ENCODE results near the gene ANKRD13B.

ANKRD13B gene

GRCh38 chr17:29623283-29623647, 30.3 kb downstream of the ANKRD13B start:
- Histone ChIP-seq H3K27me3 (ENCODE audit: low read depth, low read length) (no peaks in the 10 kb centered on the region; the same call in 1 of the 2 replicates), H4K20me1 (ENCODE audit: insufficient read depth, low read length) (no peaks in the 10 kb centered on the region), H3K4me2 (ENCODE audit: low read length) (peak overlapping the region; percentile 69; the same call in 1 of the 2 replicates), H3K9me3 (ENCODE audit: insufficient read depth, low read length) (no peaks in the 10 kb centered on the region), H3K27ac (ENCODE audit: low read length) (no peak overlapping the region), H3K36me3 (replicated peaks; ENCODE audit: low read depth, low read length) (no peaks in the 10 kb centered on the region), H3K9ac (ENCODE audit: low read length) (no peak overlapping the region), H3K4me3 (ENCODE audit: low read length) (peak overlapping the region; percentile 80), H3K4me1 (ENCODE audit: low read length) (peaks cover 3% of the 10 kb centered on the region; the same call in 1 of the 2 replicates), H3K79me2 (ENCODE audit: low read length) (no peaks in the 10 kb centered on the region), H2AFZ (ENCODE audit: low read depth, low read length) (no peak overlapping the region)
- no peak for TF ChIP-seq EZH2phosphoT487 (IDR thresholded peaks at IDR 0.05; ENCODE audit: low read depth)

- Histone ChIP-seq H3K4me2 (ENCODE audit: low read length) (no peak overlapping the region), H3K36me3 (replicated peaks; ENCODE audit: low read depth, low read length) (no peaks in the 10 kb centered on the region), H3K4me1 (ENCODE audit: low read length) (no peaks in the 10 kb centered on the region), H3K79me2 (ENCODE audit: low read length) (no peaks in the 10 kb centered on the region), H3K9ac (ENCODE audit: low read length) (no peak overlapping the region), H3K4me3 (ENCODE audit: low read length) (no peak overlapping the region), H3K27me3 (ENCODE audit: low read depth, low read length) (no peaks in the 10 kb centered on the region; the same call in 1 of the 2 replicates), H2AFZ (ENCODE audit: low read depth, low read length) (no peak overlapping the region), H3K9me3 (ENCODE audit: insufficient read depth, low read length) (no peaks in the 10 kb centered on the region), H3K27ac (ENCODE audit: low read length) (no peak overlapping the region), H4K20me1 (ENCODE audit: insufficient read depth, low read length) (no peaks in the 10 kb centered on the region)
- TF ChIP-seq EZH2phosphoT487 (IDR thresholded peaks at IDR 0.05; ENCODE audit: low read depth) = no peak
- no peak for TF ChIP-seq CTCF (IDR thresholded peaks at IDR 0.05; ENCODE audit: low read depth, low read length)
Observed at GRCh38 chr17:29624586-29624985, 31.7 kb downstream of the ANKRD13B start.

GRCh38 chr17:29625037-29625750, 32.3 kb downstream of the ANKRD13B start:
- H3K4me2 ChIP-seq (ENCODE audit: low read length) = no peak overlapping the region

GRCh38 chr17:29627951-29628350, 35.0 kb downstream of the ANKRD13B start:
- Histone ChIP-seq H3K4me3 (ENCODE audit: low read length) (no peak overlapping the region), H3K4me1 (ENCODE audit: low read length) (no peaks in the 10 kb centered on the region), H3K27me3 (ENCODE audit: low read depth, low read length) (no peaks in the 10 kb centered on the region), H3K4me2 (ENCODE audit: low read length) (no peak overlapping the region), H3K9ac (ENCODE audit: low read length) (no peak overlapping the region), H4K20me1 (ENCODE audit: insufficient read depth, low read length) (no peaks in the 10 kb centered on the region), H3K79me2 (ENCODE audit: low read length) (no peaks in the 10 kb centered on the region), H3K27ac (ENCODE audit: low read length) (no peak overlapping the region), H3K36me3 (replicated peaks; ENCODE audit: low read depth, low read length) (peaks cover 2% of the 10 kb centered on the region), H3K9me3 (ENCODE audit: insufficient read depth, low read length) (no peaks in the 10 kb centered on the region), H2AFZ (ENCODE audit: low read depth, low read length) (no peak overlapping the region)
- TF ChIP-seq EZH2phosphoT487 (IDR thresholded peaks at IDR 0.05; ENCODE audit: low read depth) = no peak
- no peak for TF ChIP-seq CTCF (IDR thresholded peaks at IDR 0.05; ENCODE audit: low read depth, low read length)

More at GRCh38 chr17:29625037-29625750, 32.3 kb downstream of the ANKRD13B start:
- no peaks in the 10 kb centered on the region for H4K20me1 ChIP-seq (ENCODE audit: insufficient read depth, low read length)
- no peak overlapping the region for H3K9ac ChIP-seq (ENCODE audit: low read length)
- no peaks in the 10 kb centered on the region for H3K4me1 ChIP-seq (ENCODE audit: low read length)
- H3K36me3 ChIP-seq (replicated peaks; ENCODE audit: low read depth, low read length) = no peaks in the 10 kb centered on the region
- H3K27me3 ChIP-seq (ENCODE audit: low read depth, low read length) = no peaks in the 10 kb centered on the region; the same call in 1 of the 2 replicates
- no peak for TF ChIP-seq CTCF (IDR thresholded peaks at IDR 0.05; ENCODE audit: low read depth, low read length)
- TF ChIP-seq EZH2phosphoT487 (IDR thresholded peaks at IDR 0.05; ENCODE audit: low read depth) = no peak
- H3K27ac ChIP-seq (ENCODE audit: low read length) = no peak overlapping the region
- no peaks in the 10 kb centered on the region for H3K79me2 ChIP-seq (ENCODE audit: low read length)
- H3K4me3 ChIP-seq (ENCODE audit: low read length) = no peak overlapping the region
- no peak overlapping the region for H2AFZ ChIP-seq (ENCODE audit: low read depth, low read length)
- no peaks in the 10 kb centered on the region for H3K9me3 ChIP-seq (ENCODE audit: insufficient read depth, low read length)
